H7 (cell line): ENCODE data around the gene PTCH1. TPM values are rescaled to one million over a fixed set of nuclear protein-coding genes. Genes with fewer than 3 reads are reported as not detected.

ENCODE experiments used
- DNase-seq: peaks from one replicate; pipeline ENCODE4 v3.0.0; 2012
- H3K27me3 ChIP-seq: 2 replicates; pipeline ENCODE4 v1.6.0; 2011; ENCODE audit warnings: mild to moderate bottlenecking, low read length; ENCODE audit not compliant: control insufficient read depth, insufficient read depth
- H3K36me3 ChIP-seq: replicated peaks from 2 replicates; pipeline ENCODE4 v1.5.1; 2011; ENCODE audit warnings: low read length; ENCODE audit not compliant: control insufficient read depth, insufficient read depth
- H3K4me3 ChIP-seq: 2 replicates; pipeline ENCODE4 v1.5.1; 2011; ENCODE audit warnings: low read depth, mild to moderate bottlenecking, control low read depth, low read length, moderate library complexity; ENCODE audit not compliant: insufficient read depth
- total RNA-seq: library from RNA; depleted of rRNA; stranded (reverse); fragments of >200 nt; shearing (Covaris generic); gene quantifications from 2 replicates; pipeline ENCODE4 v1.2.3, GENCODE V29; 2014

The PTCH1 gene
- total RNA-seq, 1 experiment from 2014 or later, result 14.0 TPM

- Histone ChIP-seq H3K4me3 (no peak overlapping the region), H3K27me3 (no peaks in the 10 kb centered on the region), H3K36me3 (peaks cover 13% of the 10 kb centered on the region)
- DNase-seq, result no peak
Measured at GRCh38 chr9:95480346-95480745, 36.4 kb downstream of the PTCH1 start.

- Histone ChIP-seq H3K27me3 (no peaks in the 10 kb centered on the region), H3K36me3 (peaks cover 16% of the 10 kb centered on the region), H3K4me3 (no peak overlapping the region)
- no peak for DNase-seq
Measured at GRCh38 chr9:95479330-95479729, 37.4 kb downstream of the PTCH1 start.

GRCh38 chr9:95478335-95478734 is 38.4 kb downstream of the PTCH1 start:
- no peak for DNase-seq
- Histone ChIP-seq H3K4me3 (no peak overlapping the region), H3K27me3 (no peaks in the 10 kb centered on the region), H3K36me3 (peaks cover 19% of the 10 kb centered on the region)

- Histone ChIP-seq H3K4me3 (no peak overlapping the region), H3K36me3 (peaks cover 19% of the 10 kb centered on the region), H3K27me3 (no peaks in the 10 kb centered on the region)
- no peak for DNase-seq
Measured at GRCh38 chr9:95477885-95478284, 38.9 kb downstream of the PTCH1 start.

GRCh38 chr9:95477441-95477840 is 39.3 kb downstream of the PTCH1 start:
- Histone ChIP-seq H3K4me3 (no peak overlapping the region), H3K36me3 (peaks cover 20% of the 10 kb centered on the region), H3K27me3 (no peaks in the 10 kb centered on the region)
- DNase-seq, result peak; percentile 68

GRCh38 chr9:95468791-95469190 is 48.0 kb downstream of the PTCH1 start:
- H3K27me3 ChIP-seq, result no peaks in the 10 kb centered on the region
- DNase-seq, result no peak
- H3K4me3 ChIP-seq, result no peak overlapping the region
- peaks cover 18% of the 10 kb centered on the region for H3K36me3 ChIP-seq

GRCh38 chr9:95465115-95465514 is 51.7 kb downstream of the PTCH1 start:
- Histone ChIP-seq H3K36me3 (peaks cover 15% of the 10 kb centered on the region), H3K4me3 (no peak overlapping the region), H3K27me3 (no peaks in the 10 kb centered on the region)
- no peak for DNase-seq

- peak; percentile 65 for DNase-seq
- Histone ChIP-seq H3K27me3 (no peaks in the 10 kb centered on the region), H3K36me3 (peaks cover 9% of the 10 kb centered on the region), H3K4me3 (no peak overlapping the region)
Measured at GRCh38 chr9:95463148-95464060, 53.4 kb downstream of the PTCH1 start.

- Histone ChIP-seq H3K27me3 (no peaks in the 10 kb centered on the region), H3K4me3 (no peak overlapping the region), H3K36me3 (peaks cover 11% of the 10 kb centered on the region)
- peak; percentile 80 for DNase-seq
Measured at GRCh38 chr9:95462249-95463147, 54.3 kb downstream of the PTCH1 start.

- H3K27me3 ChIP-seq, result no peaks in the 10 kb centered on the region
- no peak for DNase-seq
- peaks cover 7% of the 10 kb centered on the region for H3K36me3 ChIP-seq
- H3K4me3 ChIP-seq, result no peak overlapping the region
Measured at GRCh38 chr9:95461448-95462248, 55.1 kb downstream of the PTCH1 start.

GRCh38 chr9:95460518-95461164 is 56.1 kb downstream of the PTCH1 start:
- Histone ChIP-seq H3K36me3 (peaks cover 10% of the 10 kb centered on the region), H3K27me3 (no peaks in the 10 kb centered on the region), H3K4me3 (no peak overlapping the region)
- no peak for DNase-seq

- no peak for DNase-seq
- peaks cover 11% of the 10 kb centered on the region for H3K36me3 ChIP-seq
Measured at GRCh38 chr9:95459851-95460517, 56.8 kb downstream of the PTCH1 start.

GRCh38 chr9:95459178-95459577 is 57.6 kb downstream of the PTCH1 start:
- Histone ChIP-seq H3K27me3 (no peaks in the 10 kb centered on the region), H3K4me3 (no peak overlapping the region), H3K36me3 (peaks cover 11% of the 10 kb centered on the region)
- DNase-seq, result no peak

More at GRCh38 chr9:95459851-95460517, 56.8 kb downstream of the PTCH1 start:
- Histone ChIP-seq H3K4me3 (no peak overlapping the region), H3K27me3 (no peaks in the 10 kb centered on the region)
